BE2C (cell line): Measurements from ENCODE around the gene VWA5B2. TPM values are rescaled to one million over a fixed set of nuclear protein-coding genes. Genes with fewer than 3 reads are reported as not detected.

Experiments used
- DNase-seq: peaks from one replicate; pipeline ENCODE4 v3.0.0-alpha.2; 2020
- H3K27me3 ChIP-seq: fragments of 250-450 bp; sonication (Bioruptor Pico); 2 replicates; pipeline ENCODE4 v1.5.1; 2020; ENCODE audit warnings: mild to moderate bottlenecking
- H3K36me3 ChIP-seq: fragments of 250-450 bp; sonication (Bioruptor Pico); 2 replicates; pipeline ENCODE4 v1.5.1; 2020; ENCODE audit warnings: mild to moderate bottlenecking
- H3K4me1 ChIP-seq: fragments of 250-450 bp; sonication (Bioruptor Pico); 2 replicates; pipeline ENCODE4 v1.5.1; 2020
- H3K4me3 ChIP-seq: 2 replicates; pipeline ENCODE4 v1.5.1; 2011; ENCODE audit warnings: low read depth, low read length
- H3K9me3 ChIP-seq: fragments of 250-450 bp; sonication (Bioruptor Pico); 2 replicates; pipeline ENCODE4 v1.5.1; 2020
- polyA plus RNA-seq: library from polyadenylated mRNA; unstranded; fragments of >200 nt; gene quantifications from one replicate; pipeline ENCODE4 v1.2.1, GENCODE V29; 2012; ENCODE audit warnings: low read depth, missing spikeins; ENCODE audit not compliant: insufficient read length, insufficient read depth
- TF ChIP-seq, protein P1 (sequence below): IDR thresholded peaks from 2 replicates; pipeline ENCODE4 v1.5.1; 2012; ENCODE audit warnings: mild to moderate bottlenecking, low read depth, low read length

The VWA5B2 gene
- 17.4 TPM for polyA plus RNA-seq

DNA sequence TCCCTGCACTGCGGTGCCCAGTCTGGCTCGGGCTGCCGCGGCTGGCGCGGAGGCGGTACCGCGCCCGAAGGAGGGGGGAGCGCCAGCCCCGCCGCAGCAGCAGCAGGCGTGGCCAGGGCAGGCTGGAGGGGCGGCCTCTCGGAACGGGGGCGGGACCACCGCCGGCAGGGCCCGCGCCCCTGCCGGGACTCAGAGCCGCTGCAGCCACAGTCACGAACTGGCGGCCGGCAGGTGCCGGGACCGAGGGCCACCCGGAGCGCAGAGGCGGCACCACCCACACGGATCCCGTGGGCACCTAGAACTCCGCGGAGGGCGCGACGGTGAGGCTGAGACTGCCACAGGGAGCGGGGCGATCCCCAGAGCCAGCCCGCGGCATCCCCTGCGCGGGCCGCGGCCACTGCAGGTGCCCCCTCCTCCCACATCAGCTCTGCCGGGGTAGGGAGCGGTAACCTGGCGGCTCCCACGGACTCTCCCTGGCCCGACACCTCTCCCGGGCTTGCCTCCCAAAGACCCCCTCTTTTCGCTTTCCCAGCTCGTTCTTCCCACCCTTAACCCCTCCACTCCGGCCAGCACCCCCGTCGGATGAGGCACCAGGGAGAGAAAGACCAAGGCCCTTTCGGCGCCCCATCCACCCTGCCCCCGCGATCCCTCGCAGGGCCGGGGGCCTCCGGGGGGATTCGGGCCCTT lies at the start of gene VWA5B2:
VWA5B2 (plus strand) TSS at position 192 of the 687 bp plus-strand sequence. CDS start 944 bp downstream, outside the sequence.
- peaks cover 26% of the 10 kb centered on the region for H3K27me3 ChIP-seq
- TF ChIP-seq, protein P1, sequence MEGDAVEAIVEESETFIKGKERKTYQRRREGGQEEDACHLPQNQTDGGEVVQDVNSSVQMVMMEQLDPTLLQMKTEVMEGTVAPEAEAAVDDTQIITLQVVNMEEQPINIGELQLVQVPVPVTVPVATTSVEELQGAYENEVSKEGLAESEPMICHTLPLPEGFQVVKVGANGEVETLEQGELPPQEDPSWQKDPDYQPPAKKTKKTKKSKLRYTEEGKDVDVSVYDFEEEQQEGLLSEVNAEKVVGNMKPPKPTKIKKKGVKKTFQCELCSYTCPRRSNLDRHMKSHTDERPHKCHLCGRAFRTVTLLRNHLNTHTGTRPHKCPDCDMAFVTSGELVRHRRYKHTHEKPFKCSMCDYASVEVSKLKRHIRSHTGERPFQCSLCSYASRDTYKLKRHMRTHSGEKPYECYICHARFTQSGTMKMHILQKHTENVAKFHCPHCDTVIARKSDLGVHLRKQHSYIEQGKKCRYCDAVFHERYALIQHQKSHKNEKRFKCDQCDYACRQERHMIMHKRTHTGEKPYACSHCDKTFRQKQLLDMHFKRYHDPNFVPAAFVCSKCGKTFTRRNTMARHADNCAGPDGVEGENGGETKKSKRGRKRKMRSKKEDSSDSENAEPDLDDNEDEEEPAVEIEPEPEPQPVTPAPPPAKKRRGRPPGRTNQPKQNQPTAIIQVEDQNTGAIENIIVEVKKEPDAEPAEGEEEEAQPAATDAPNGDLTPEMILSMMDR, result 0 out of 2 replicates have a peak, but pooled peaks have one; percentile 9
- peak; percentile 87 for DNase-seq
- H3K4me3 ChIP-seq, result peak within 1 kb of the TSS; percentile 55
- H3K36me3 ChIP-seq, result no peaks in the 10 kb centered on the region
- H3K9me3 ChIP-seq, result no peaks in the 10 kb centered on the region
- peaks cover 7% of the 10 kb centered on the region for H3K4me1 ChIP-seq

DNA sequence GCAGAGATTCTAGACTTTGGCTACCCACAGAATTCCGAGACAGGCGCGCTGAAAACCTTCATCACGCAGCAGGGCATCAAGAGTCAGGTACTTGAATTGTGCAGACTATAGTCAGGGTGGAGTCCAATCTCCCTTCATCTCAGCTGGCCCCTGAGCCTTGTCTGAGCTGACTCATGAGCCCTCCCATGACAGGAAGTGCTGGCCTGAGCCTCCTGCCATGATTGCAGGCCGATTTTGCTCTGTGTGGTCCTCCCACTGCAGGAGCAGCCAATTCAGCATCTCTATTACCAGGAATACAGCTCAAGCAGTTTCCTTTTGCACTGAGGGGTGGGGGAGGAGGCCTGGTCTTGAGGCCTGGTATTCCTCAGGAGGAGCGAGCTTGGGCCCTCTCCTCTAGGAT lies 49.2 kb upstream of the VWA5B2 start:
- H3K4me3 ChIP-seq, result no peak overlapping the region
- H3K36me3 ChIP-seq, result peaks cover 73% of the 10 kb centered on the region
- H3K9me3 ChIP-seq, result no peaks in the 10 kb centered on the region
- no peak for DNase-seq
- H3K27me3 ChIP-seq, result no peaks in the 10 kb centered on the region
- TF ChIP-seq, protein P1, result no peak
- H3K4me1 ChIP-seq, result peaks cover 10% of the 10 kb centered on the region

DNA sequence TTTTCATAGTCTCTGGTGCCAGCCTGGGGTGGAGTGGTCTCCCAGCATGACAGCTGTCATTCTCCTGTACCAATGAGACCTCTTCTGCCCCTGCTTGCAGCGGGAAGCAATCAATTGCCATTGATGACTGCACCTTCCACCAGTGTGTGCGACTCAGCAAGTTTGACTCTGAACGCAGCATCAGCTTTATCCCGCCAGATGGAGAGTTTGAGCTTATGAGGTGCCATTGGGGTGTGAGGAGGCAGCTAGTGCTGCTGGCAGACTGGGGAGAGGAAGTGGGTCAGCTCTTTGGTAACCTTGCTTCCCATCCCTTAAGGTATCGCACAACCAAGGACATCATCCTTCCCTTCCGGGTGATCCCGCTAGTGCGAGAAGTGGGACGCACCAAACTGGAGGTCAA lies 47.8 kb upstream of the VWA5B2 start:
- Histone ChIP-seq H3K9me3 (no peaks in the 10 kb centered on the region), H3K27me3 (no peaks in the 10 kb centered on the region), H3K4me1 (peaks cover 11% of the 10 kb centered on the region), H3K4me3 (no peak overlapping the region), H3K36me3 (peaks cover 73% of the 10 kb centered on the region)
- TF ChIP-seq, protein P1, result no peak
- no peak for DNase-seq

DNA sequence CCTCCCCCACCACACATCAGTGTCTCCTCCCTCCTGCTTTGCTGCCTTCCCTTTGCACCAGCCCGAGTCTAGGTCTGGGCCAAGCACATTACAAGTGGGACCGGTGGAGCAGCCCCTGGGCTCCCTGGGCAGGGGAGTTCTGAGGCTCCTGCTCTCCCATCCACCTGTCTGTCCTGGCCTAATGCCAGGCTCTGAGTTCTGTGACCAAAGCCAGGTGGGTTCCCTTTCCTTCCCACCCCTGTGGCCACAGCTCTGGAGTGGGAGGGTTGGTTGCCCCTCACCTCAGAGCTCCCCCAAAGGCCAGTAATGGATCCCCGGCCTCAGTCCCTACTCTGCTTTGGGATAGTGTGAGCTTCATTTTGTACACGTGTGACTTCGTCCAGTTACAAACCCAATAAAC lies 45.7 kb upstream of the VWA5B2 start:
- no peaks in the 10 kb centered on the region for H3K27me3 ChIP-seq
- H3K36me3 ChIP-seq, result peaks cover 66% of the 10 kb centered on the region
- DNase-seq, result no peak
- TF ChIP-seq, protein P1, result no peak
- no peaks in the 10 kb centered on the region for H3K9me3 ChIP-seq
- H3K4me1 ChIP-seq, result peaks cover 5% of the 10 kb centered on the region
- H3K4me3 ChIP-seq, result no peak overlapping the region

DNA sequence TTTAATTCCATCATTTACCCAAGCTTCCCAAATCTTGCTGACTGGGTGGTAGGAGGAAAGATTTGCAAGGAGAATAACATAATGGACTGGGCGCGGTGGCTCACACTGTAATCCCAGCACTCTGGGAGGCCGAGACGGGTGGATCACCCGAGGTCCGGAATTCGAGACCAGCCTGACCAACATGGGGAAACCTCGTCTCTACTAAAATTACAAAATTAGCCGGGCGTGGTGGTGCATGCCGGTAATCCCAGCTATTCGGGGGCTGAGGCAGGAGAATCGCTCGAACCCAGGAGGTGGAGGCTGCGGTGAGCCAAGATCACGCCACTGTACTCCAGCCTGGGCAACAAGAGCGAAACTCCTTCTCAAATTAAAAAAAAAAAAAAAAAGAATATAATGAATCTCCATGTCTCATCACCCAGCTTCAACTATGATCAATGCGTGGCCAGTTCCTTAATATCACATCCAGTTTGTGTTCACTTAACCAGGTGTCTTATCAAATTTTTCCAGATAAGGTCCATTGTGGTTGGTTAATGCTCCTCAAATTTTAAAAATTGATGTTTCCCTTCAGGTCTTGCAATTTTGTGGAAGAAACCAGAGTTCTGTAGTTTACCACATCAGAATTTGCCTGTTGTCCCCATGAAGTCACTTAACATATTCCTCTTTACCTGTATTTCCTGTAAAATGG lies 44.7 kb upstream of the VWA5B2 start:
- Histone ChIP-seq H3K9me3 (no peaks in the 10 kb centered on the region), H3K4me3 (peak overlapping the region; percentile 49), H3K27me3 (no peaks in the 10 kb centered on the region), H3K36me3 (peaks cover 66% of the 10 kb centered on the region), H3K4me1 (peaks cover 5% of the 10 kb centered on the region)
- no peak for DNase-seq
- TF ChIP-seq, protein P1, result no peak
